T1000 (cell line): Measurements from ENCODE around the gene GOLPH3.
"Not testable (repeated sequence)": the region's sequence is repeated elsewhere in the genome, so short reads cannot be mapped to it uniquely, and the experiment has no call there.

Experiments
- DNase-seq: peaks from one replicate; lab custom pipeline; 2025; ENCODE audit warnings: mixed read lengths; lab: John Stamatoyannopoulos, UW

Gene GOLPH3

GRCh38 chr5:32174011-32174870 lies at the start of gene GOLPH3:
Gene GOLPH3, minus strand, starts transcription at chr5:32174319. Its CDS starts 285 bp downstream, at chr5:32174034.
- DNase-seq, result peak; percentile 92

GRCh38 chr5:32222723-32223470 lies 48.8 kb upstream of the GOLPH3 start:
- no peak for DNase-seq

DNA sequence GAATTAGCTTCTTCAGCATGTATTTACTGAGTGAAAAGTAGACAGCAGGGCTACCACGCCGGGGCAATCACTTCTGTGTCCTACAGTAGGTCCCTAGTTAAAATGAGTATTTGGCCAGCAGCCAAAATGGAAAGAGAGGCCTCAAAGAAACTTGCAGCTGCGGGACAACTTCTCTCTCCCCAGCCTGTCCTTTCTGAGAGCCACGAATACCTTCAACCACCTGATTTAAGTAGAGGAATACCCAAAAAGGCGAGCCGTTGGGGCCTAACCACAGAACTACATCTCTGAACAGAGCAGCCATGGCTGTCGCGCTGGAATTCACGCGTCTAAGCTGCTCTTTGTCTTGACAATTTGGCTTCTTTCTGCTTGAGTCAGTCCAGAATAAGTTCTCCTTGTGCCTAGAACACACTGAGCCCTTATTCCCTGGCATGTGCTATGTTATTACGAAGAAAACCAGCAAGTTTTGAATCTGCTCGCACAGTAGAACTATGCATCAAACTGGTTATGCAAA lies 43.8 kb upstream of the GOLPH3 start:
- DNase-seq, result no peak

DNA sequence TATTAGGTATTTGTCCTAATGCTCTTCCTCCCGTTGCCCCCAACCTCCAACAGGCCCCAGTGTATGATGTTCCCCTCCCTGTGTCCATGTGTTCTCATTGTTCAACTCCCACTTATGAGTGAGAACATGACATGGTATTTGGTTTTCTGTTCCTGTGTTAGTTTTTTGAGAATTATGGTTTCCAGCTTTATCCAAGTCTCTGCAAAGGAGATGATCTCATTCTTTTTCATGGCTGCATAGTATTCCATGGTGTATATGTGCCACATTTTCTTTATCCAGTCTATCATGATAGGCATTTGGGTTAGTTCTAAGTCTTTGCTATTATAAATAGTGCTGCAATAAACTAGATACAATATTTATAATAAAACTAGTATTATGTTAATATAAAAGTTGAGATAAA lies 40.2 kb upstream of the GOLPH3 start:
- DNase-seq, result not testable (repeated sequence)

- DNase-seq, result no peak
Measured at GRCh38 chr5:32210151-32210550, 36.0 kb upstream of the GOLPH3 start.

GRCh38 chr5:32208837-32209236 lies 34.7 kb upstream of the GOLPH3 start:
- not testable (repeated sequence) for DNase-seq

DNA sequence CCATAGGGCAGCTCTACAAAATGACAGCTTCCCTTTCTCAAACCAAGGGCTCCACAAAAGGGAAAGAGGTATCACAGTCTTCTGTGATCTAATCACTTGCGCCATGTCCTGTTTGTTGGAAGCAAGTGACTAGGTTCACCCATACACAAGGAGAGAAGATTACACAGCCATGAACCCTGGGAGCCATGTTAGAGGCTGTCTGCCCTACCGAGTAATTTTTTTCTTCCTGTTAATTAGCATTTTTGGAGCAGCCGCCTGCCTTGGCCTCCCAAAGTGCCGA lies 33.2 kb upstream of the GOLPH3 start:
- no peak for DNase-seq

- DNase-seq, result no peak
Measured at GRCh38 chr5:32206509-32207354, 32.6 kb upstream of the GOLPH3 start.

DNA sequence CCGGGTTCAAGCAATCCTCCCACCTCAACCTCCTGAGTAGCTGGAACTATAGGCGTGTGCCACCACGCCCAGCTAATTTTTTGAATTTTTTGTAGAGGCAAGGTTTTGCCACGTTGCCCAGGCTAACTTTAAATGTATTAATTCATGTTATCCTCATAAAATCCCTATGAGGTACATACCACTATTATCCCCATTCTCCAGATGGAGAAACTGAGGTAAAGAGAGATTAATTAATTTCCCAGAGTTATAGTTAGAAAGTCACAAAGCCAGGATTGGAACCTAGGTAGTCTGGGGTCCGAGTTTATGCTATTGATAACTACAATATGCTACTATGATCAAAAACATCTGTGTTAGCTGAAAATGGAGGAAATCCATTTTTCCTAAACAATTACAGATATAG lies 31.9 kb upstream of the GOLPH3 start:
- no peak for DNase-seq

- DNase-seq, result no peak
Measured at GRCh38 chr5:32202394-32202793, 28.3 kb upstream of the GOLPH3 start.

- no peak for DNase-seq
Measured at GRCh38 chr5:32201122-32201753, 27.1 kb upstream of the GOLPH3 start.

- DNase-seq, result no peak
Measured at GRCh38 chr5:32197032-32197431, 22.9 kb upstream of the GOLPH3 start.

GRCh38 chr5:32195265-32195664 lies 21.1 kb upstream of the GOLPH3 start:
- no peak for DNase-seq

DNA sequence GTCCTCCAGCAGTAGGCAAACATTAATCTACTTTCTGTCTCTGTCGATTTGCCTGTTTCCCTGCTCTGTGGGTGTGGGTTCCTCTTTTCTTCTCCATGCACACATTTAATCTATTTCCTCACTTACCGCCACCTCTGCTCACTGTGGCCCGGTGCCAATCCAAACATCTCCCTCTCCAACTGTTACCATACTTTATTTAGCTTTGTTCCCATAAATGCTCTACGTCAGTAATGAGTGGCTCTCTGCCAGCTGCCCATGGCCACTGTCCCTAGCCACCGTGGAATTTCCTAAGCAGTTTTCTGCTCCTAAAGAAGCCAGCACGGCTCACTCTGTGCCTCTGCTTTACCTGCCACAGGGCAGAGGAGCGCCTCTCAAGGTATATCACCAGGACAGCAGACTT lies 19.5 kb upstream of the GOLPH3 start:
- DNase-seq, result peak; percentile 77

- no peak for DNase-seq
Measured at GRCh38 chr5:32190095-32190494, 16.0 kb upstream of the GOLPH3 start.

- no peak for DNase-seq
Measured at GRCh38 chr5:32187675-32188074, 13.6 kb upstream of the GOLPH3 start.

- no peak for DNase-seq
Measured at GRCh38 chr5:32182463-32183063, 8.4 kb upstream of the GOLPH3 start.

GRCh38 chr5:32173267-32174010 lies 680 bp downstream of the GOLPH3 start:
- DNase-seq, result no peak

- DNase-seq, result no peak
Measured at GRCh38 chr5:32172923-32173266, 1.2 kb downstream of the GOLPH3 start.

DNA sequence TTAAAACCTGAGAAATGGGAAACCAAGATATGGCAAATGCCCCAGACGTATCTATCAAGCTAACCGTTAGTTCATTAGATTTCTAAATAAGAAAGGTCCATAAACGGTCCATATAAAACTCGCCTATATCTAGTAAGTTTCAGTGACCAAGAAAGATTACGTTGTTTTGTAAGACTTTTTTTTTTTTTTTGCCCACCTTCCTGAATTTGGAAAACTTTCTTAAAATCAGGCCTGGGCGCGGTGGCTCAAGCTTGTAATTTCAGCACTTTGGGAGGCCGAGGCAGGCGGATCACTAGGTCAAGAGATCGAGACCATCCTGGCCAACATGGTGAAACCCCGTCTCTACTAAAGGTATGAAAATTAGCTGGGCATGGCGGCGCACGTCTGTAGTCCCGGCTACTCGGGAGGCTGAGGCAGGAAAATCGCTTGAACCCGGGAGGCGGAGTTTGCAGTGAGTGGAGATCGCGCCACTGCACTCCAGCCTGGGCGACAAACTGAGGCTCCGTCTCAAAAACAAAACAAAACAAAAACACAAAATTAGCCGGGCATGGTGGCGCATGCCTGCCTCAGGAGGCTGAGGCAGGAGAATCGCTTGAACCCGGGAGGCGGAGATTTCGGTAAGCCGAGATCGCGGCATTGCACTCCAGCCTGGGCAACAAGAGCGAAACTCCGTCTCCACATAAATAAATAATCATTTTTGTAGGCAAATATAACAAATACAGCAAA lies 1.8 kb downstream of the GOLPH3 start:
- DNase-seq, result not testable (repeated sequence)
